Endothelial cell (in vitro differentiated cells): ENCODE results near the gene RNF26. TPM values are rescaled to one million over a fixed set of nuclear protein-coding genes. Genes with fewer than 3 reads are reported as not detected.

Source experiments
- DNase-seq: peaks from one replicate; pipeline ENCODE4 v3.0.0; 2021; ENCODE audit warnings: low spot score
- H3K27ac Mint-ChIP-seq: one replicate; pipeline ENCODE4 v1.8.0; 2021; ENCODE audit warnings: mixed read lengths, inconsistent platforms; ENCODE audit not compliant: unreplicated experiment
- H3K27me3 Mint-ChIP-seq: one replicate; pipeline ENCODE4 v1.8.0; 2021; ENCODE audit warnings: mild to moderate bottlenecking, moderate library complexity, mixed read lengths, inconsistent platforms; ENCODE audit not compliant: unreplicated experiment
- H3K36me3 Mint-ChIP-seq: one replicate; pipeline ENCODE4 v1.8.0; 2021; ENCODE audit warnings: mild to moderate bottlenecking, low read depth, mixed read lengths, inconsistent platforms; ENCODE audit not compliant: unreplicated experiment
- H3K4me1 Mint-ChIP-seq: one replicate; pipeline ENCODE4 v1.8.0; 2021; ENCODE audit warnings: mild to moderate bottlenecking, mixed read lengths, inconsistent platforms; ENCODE audit not compliant: unreplicated experiment
- H3K4me3 Mint-ChIP-seq: one replicate; pipeline ENCODE4 v1.8.0; 2021; ENCODE audit warnings: mild to moderate bottlenecking, mixed read lengths, inconsistent platforms; ENCODE audit not compliant: unreplicated experiment
- H3K9me3 Mint-ChIP-seq: one replicate; pipeline ENCODE4 v1.8.0; 2021; ENCODE audit warnings: mixed read lengths, inconsistent platforms; ENCODE audit not compliant: unreplicated experiment
- total RNA-seq: library from RNA; stranded (reverse); fragmentation: NEBNext Ultra II Directional; extraction: Animal tissue kit (Norgen Biotek cat#: 25700); gene quantifications from one replicate; pipeline ENCODE4 v1.2.1, GENCODE V29; 2021; ENCODE audit not compliant: unreplicated experiment
- TF ChIP-seq, protein P1 (sequence below): fragments of 200-600 bp; sonication (generic); IDR thresholded peaks from one replicate; pipeline ENCODE4 v1.5.0; 2021; ENCODE audit warnings: antibody characterized with exemption; ENCODE audit not compliant: unreplicated experiment

The RNF26 gene
- total RNA-seq, 1 donor from 2014 or later, result 31.5 TPM

DNA sequence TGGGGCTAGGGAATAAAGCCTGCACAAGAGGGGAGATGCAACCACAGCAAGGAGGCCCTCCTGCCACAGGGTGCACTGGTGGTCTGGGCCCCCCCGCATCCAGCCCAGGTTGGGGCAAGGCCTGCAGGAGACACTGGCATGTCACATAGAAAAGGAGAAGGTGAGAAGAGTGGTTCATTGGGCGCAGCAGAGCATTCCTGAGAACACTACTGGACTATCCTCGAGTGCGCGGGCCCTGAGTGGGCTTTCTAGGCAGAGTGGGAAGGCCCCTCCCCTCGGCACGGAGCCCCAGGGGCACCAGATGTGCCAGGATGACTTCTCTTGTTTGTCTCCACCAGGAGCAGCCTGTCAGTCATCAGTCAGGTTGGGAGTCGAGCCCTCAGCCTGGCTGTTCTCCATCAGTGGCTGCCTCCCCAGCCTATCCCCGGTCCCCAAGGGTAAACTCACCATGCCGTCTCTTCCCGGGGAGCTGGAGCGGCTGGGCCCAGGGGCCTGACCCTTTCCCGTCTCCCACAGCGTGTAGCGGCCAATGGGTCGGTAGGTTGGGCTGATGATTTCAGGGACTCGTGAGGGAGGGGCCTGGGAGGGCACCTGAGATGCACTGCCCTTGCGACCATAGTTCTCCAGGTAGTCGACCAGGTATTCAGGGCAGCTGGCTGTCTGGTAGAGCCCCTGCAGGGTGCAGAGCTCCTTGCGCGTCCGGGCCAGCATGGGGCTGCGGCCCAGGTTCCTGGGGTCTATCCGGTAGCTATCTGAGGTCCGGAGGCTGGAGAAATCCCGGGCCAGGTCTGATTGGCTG lies 38.1 kb downstream of the RNF26 start:
- Mint-ChIP-seq H3K4me3 (no peak overlapping the region), H3K4me1 (peaks cover 11% of the 10 kb centered on the region), H3K36me3 (no peaks in the 10 kb centered on the region), H3K9me3 (no peaks in the 10 kb centered on the region), H3K27me3 (peaks cover 5% of the 10 kb centered on the region), H3K27ac (no peak overlapping the region)
- DNase-seq, result no peak
- TF ChIP-seq, protein P1, sequence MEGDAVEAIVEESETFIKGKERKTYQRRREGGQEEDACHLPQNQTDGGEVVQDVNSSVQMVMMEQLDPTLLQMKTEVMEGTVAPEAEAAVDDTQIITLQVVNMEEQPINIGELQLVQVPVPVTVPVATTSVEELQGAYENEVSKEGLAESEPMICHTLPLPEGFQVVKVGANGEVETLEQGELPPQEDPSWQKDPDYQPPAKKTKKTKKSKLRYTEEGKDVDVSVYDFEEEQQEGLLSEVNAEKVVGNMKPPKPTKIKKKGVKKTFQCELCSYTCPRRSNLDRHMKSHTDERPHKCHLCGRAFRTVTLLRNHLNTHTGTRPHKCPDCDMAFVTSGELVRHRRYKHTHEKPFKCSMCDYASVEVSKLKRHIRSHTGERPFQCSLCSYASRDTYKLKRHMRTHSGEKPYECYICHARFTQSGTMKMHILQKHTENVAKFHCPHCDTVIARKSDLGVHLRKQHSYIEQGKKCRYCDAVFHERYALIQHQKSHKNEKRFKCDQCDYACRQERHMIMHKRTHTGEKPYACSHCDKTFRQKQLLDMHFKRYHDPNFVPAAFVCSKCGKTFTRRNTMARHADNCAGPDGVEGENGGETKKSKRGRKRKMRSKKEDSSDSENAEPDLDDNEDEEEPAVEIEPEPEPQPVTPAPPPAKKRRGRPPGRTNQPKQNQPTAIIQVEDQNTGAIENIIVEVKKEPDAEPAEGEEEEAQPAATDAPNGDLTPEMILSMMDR, result no peak

DNA sequence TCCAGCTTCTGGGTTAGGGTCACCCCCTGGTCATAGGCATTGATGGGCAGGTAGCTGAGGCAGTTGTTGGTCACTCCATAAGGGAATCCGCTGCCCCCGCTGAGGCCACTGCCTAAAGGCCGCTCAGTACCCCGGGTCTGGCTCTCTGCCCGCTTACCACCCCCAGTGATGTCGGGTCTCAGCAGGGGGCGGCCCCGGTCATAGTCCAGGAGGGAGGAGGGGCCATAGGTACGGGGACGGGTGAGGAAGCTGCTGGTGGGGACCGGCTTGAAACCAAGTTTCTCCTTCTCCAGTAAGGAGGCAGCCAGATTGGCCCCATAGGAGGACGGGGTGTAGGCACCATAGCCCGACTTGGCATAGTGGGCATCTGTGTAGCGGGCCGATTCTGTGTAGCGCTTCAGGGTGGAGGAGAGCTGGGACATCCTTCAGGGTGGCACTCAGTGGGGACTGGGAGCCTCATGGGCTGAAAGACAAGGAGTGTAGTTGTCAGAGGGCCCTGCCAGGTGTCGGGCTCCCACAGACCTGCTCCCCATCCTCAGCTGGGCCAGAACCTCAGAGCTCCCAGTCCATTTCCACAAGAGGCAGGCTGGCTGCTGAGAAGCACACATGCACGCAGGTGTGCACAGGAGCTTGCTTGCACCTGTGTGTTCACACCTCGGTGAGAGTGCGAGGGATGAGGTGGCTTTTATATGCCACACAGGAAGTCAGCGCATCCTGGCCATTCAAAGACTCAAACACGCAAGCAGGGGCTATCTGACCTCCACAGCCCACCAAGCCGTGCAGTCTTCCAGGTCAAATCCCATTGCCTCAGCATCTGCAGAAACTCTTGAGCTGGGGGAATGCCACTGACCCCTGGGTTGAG lies 39.0 kb downstream of the RNF26 start:
- H3K9me3 Mint-ChIP-seq, result no peaks in the 10 kb centered on the region
- DNase-seq, result no peak
- H3K4me3 Mint-ChIP-seq, result no peak overlapping the region
- H3K4me1 Mint-ChIP-seq, result peaks cover 11% of the 10 kb centered on the region
- TF ChIP-seq, protein P1, result no peak
- H3K27ac Mint-ChIP-seq, result no peak overlapping the region
- no peaks in the 10 kb centered on the region for H3K36me3 Mint-ChIP-seq
- H3K27me3 Mint-ChIP-seq, result peaks cover 5% of the 10 kb centered on the region

DNA sequence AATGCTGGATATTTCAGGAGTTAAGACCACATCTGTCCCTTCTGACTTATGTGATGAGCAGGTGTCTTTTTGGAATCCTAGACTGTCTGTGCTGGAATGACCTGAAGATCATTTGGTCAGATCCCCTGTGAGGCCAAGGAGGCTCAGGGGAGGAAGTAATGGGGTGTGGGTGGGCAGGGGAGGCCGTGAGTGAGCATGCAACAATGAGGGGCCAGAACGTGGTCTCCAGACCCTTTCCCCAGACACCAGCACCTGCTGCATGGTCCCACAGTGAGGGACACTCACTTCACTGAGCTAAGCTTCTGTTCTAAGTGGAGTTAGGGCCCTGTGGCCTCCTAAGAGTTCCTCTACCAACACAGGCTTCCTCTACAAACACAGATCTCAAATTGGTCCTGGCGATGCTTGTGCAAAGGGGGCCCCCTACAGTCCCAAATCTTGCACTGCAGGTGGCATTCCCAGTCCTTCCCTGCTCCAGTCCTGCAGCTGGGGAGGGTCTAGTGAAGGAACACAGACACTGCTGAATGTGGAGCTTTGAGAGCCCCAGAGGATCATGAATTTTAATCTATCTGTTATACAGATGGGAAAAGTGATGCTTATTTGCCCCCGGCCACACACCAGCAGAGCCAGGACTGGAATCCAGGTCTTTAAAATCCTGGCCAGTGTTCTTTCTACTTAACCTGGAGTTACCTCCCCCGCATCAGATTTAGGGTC lies 39.7 kb downstream of the RNF26 start:
- peaks cover 16% of the 10 kb centered on the region for H3K4me1 Mint-ChIP-seq
- no peaks in the 10 kb centered on the region for H3K9me3 Mint-ChIP-seq
- H3K4me3 Mint-ChIP-seq, result no peak overlapping the region
- DNase-seq, result peak; percentile 90
- peaks cover 5% of the 10 kb centered on the region for H3K27me3 Mint-ChIP-seq
- no peaks in the 10 kb centered on the region for H3K36me3 Mint-ChIP-seq
- TF ChIP-seq, protein P1, result peak; percentile 76
- no peak overlapping the region for H3K27ac Mint-ChIP-seq

DNA sequence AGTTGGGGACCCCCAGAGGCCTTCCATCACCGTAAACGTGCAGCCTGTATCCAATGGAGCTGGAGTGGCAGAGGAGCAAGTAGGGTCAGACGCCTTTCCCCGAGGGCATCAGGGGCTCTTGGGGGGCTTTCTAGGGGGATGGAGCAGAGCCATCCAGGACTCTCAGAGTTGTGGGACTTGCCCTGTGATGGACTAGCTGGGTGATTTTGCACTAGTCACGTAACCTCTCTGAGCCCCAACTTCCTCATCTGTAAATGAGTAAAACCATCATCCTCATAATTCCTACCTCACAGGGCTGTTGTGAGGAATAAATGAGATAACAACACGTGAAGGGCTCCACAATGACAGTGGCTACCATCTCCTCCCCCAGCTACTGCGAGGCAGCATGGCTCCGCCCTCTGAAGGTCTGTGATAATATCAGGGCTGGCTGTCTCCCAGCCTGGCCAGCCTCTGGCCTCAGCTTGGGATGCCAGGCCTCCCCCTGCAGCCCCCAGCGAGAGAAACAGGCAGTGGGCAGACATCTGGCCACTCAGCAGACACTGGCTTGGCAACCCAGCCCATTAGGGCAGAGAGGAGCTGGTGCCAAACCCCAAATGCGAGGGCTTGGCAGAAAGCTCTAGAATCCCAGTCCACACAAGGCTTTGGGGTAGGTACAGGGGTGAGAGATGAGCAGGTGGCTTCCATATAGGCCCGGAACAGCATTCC lies 40.5 kb downstream of the RNF26 start:
- TF ChIP-seq, protein P1, result no peak
- H3K27me3 Mint-ChIP-seq, result peaks cover 5% of the 10 kb centered on the region
- no peak overlapping the region for H3K27ac Mint-ChIP-seq
- H3K4me1 Mint-ChIP-seq, result peaks cover 15% of the 10 kb centered on the region
- no peak for DNase-seq
- H3K36me3 Mint-ChIP-seq, result no peaks in the 10 kb centered on the region
- H3K9me3 Mint-ChIP-seq, result no peaks in the 10 kb centered on the region
- no peak overlapping the region for H3K4me3 Mint-ChIP-seq
